Measurements from ENCODE around the gene ZPR1.

Gene ZPR1

DNA sequence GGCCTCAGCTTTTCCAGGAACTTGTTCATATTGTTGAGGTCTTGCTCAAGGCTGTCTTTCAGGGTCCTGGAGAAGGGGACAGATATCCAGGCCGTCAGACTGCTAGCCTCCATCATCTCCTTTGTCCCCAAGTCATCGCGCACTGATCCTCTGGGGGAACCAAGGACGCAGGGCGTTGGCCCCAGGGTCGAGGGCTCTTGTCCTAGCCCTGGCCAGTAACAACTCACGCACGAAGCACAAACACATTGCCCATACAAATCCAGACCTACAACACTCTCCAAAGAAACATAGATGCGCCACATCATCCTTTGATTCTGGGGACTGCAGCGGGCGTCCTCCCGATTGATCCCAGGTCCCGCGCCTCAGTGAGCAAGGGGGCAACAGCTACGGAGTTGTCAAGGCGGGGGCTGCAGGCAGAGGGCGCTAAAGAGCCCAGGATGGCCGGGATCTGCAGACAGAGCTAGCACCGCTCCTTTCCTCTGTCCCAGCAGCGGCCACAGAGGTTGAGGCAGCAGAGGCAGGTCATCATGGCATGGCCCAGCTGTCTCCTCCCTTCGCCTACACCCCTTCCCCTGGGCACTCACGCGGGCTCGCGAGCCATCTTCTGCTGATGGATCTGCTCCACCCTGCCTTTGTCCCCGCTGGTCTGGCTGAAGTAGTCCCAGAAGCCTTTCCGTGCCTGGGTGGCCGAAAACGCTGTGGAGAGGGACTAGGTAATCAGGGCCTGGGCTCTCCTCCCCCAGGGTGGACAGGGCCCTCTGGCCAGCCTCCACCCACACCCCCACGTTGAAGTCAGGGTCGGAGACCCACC is 3.4 kb upstream of the ZPR1 start (continued):
- TF ChIP-seq, protein P1, sequence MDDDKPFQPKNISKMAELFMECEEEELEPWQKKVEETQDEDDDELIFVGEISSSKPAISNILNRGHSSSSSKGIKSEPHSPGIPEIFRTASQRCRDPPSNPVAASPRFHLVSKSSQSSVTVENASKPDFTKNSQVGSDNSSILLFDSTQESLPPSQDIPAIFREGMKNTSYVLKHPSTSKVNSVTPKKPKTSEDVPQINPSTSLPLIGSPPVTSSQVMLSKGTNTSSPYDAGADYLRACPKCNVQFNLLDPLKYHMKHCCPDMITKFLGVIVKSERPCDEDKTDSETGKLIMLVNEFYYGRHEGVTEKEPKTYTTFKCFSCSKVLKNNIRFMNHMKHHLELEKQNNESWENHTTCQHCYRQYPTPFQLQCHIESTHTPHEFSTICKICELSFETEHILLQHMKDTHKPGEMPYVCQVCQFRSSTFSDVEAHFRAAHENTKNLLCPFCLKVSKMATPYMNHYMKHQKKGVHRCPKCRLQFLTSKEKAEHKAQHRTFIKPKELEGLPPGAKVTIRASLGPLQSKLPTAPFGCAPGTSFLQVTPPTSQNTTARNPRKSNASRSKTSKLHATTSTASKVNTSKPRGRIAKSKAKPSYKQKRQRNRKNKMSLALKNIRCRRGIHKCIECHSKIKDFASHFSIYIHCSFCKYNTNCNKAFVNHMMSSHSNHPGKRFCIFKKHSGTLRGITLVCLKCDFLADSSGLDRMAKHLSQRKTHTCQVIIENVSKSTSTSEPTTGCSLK (tag by site-specific recombination; IDR thresholded peaks at IDR 0.05) = no peak
- no peak for TF ChIP-seq ZNF624 (tag by site-specific recombination; IDR thresholded peaks at IDR 0.05)
- TF ChIP-seq, protein P2, sequence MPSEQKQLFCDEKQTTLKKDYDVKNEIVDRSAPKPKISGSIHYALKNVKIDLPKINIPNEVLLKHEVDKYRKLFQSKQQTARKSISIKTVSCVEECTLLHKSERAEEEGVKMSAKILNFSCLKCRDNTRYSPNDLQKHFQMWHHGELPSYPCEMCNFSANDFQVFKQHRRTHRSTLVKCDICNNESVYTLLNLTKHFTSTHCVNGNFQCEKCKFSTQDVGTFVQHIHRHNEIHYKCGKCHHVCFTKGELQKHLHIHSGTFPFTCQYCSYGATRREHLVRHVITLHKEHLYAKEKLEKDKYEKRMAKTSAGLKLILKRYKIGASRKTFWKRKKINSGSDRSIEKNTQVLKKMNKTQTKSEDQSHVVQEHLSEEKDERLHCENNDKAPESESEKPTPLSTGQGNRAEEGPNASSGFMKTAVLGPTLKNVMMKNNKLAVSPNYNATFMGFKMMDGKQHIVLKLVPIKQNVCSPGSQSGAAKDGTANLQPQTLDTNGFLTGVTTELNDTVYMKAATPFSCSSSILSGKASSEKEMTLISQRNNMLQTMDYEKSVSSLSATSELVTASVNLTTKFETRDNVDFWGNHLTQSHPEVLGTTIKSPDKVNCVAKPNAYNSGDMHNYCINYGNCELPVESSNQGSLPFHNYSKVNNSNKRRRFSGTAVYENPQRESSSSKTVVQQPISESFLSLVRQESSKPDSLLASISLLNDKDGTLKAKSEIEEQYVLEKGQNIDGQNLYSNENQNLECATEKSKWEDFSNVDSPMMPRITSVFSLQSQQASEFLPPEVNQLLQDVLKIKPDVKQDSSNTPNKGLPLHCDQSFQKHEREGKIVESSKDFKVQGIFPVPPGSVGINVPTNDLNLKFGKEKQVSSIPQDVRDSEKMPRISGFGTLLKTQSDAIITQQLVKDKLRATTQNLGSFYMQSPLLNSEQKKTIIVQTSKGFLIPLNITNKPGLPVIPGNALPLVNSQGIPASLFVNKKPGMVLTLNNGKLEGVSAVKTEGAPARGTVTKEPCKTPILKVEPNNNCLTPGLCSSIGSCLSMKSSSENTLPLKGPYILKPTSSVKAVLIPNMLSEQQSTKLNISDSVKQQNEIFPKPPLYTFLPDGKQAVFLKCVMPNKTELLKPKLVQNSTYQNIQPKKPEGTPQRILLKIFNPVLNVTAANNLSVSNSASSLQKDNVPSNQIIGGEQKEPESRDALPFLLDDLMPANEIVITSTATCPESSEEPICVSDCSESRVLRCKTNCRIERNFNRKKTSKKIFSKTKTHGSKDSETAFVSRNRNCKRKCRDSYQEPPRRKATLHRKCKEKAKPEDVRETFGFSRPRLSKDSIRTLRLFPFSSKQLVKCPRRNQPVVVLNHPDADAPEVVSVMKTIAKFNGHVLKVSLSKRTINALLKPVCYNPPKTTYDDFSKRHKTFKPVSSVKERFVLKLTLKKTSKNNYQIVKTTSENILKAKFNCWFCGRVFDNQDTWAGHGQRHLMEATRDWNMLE (tag by site-specific recombination; conservative IDR thresholded peaks at IDR 0.05; ENCODE audit: low read depth) = no peak

DNA sequence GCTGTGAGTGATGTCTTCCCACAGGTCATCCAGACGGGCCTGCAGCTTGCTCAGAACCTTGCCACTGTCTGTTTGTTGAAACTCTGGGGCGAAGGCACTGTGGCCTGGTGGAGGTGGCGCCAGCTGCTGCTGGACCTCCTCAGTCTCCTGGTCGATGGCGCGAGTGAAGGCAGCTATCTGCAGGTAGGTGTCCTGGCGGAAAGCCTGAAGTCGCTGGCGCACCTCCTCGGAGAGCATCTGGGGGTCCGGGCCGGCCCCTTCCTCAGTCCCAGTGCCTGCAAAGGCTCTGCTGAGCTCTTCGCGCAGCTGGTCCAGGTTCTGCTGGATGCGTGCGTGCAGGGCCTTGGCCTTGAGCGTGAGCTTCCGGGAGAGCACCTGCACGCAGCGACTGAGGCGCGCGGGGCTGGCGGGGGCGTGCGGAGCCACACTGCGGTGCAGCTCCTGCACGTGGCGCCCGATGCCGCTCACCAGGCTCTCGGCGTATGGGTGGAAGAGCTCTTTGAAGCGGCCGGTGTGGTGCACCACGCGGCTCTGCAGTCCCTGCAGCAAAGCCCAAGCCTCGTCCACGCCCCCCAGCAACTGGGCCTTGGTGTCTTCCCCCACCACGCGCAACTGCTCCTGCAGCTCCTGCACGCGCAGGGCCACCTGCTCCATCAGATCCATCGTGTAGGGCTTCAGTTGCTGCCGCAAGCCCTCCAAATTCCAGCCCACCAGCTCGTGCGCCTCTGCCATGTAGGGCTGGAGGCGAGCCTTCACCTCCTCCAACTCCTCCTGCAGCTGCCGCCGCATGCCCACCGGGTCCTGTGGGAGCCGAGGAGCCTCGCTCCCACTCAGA is 2.6 kb upstream of the ZPR1 start:
- no peak for TF ChIP-seq ZNF501 (tag by site-specific recombination; IDR thresholded peaks at IDR 0.05)
- no peak for TF ChIP-seq ZNF521 (tag by site-specific recombination; IDR thresholded peaks at IDR 0.05)
- TF ChIP-seq HOXA7 (CRISPR knock-in tag; IDR thresholded peaks at IDR 0.05; ENCODE audit: borderline replicate concordance) = no peak
- no peak for TF ChIP-seq ZNF175 (tag by site-specific recombination; IDR thresholded peaks at IDR 0.05)
- TF ChIP-seq MEIS1 (CRISPR knock-in tag; IDR thresholded peaks at IDR 0.05; ENCODE audit: borderline replicate concordance) = no peak
- TF ChIP-seq ZNF311 (tag by site-specific recombination; IDR thresholded peaks at IDR 0.05; ENCODE audit: borderline replicate concordance) = no peak
- TF ChIP-seq ZNF707 (tag by site-specific recombination; IDR thresholded peaks at IDR 0.05) = no peak
- no peak for TF ChIP-seq TCF7L2 (IDR thresholded peaks at IDR 0.05; ENCODE audit: borderline replicate concordance, low read depth, low read length)
- TF ChIP-seq ZXDB (tag by site-specific recombination; IDR thresholded peaks at IDR 0.05) = no peak
- TF ChIP-seq ZBTB7A (tag by site-specific recombination; IDR thresholded peaks at IDR 0.05; ENCODE audit: low read depth) = no peak
- no peak for TF ChIP-seq ZNF837 (tag by site-specific recombination; IDR thresholded peaks at IDR 0.05)
- no peak for TF ChIP-seq ZBTB21 (tag by site-specific recombination; IDR thresholded peaks at IDR 0.05)
- TF ChIP-seq TRIM28 (IDR thresholded peaks at IDR 0.05; ENCODE audit: borderline replicate concordance, low read length) = no peak
- TF ChIP-seq, protein P3, sequence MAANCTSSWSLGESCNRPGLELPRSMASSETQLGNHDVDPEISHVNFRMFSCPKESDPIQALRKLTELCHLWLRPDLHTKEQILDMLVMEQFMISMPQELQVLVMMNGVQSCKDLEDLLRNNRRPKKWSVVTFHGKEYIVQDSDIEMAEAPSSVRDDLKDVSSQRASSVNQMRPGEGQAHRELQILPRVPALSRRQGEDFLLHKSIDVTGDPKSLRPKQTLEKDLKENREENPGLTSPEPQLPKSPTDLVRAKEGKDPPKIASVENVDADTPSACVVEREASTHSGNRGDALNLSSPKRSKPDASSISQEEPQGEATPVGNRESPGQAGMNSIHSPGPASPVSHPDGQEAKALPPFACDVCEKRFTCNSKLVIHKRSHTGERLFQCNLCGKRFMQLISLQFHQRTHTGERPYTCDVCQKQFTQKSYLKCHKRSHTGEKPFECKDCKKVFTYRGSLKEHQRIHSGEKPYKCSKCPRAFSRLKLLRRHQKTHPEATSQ (tag by site-specific recombination; IDR thresholded peaks at IDR 0.05) = no peak
- no peak for TF ChIP-seq GLIS2 (tag by site-specific recombination; IDR thresholded peaks at IDR 0.05)
- TF ChIP-seq ZBTB8A (tag by site-specific recombination; IDR thresholded peaks at IDR 0.05) = no peak
- TF ChIP-seq GLI2 (tag by site-specific recombination; IDR thresholded peaks at IDR 0.05; ENCODE audit: borderline replicate concordance, low read depth) = no peak
- no peak for TF ChIP-seq ZNF514 (tag by site-specific recombination; IDR thresholded peaks at IDR 0.05)
- TF ChIP-seq ZNF623 (tag by site-specific recombination; IDR thresholded peaks at IDR 0.05) = no peak
- TF ChIP-seq ZNF155 (tag by site-specific recombination; IDR thresholded peaks at IDR 0.05) = no peak
- no peaks in the 10 kb centered on the region for H3K4me1 ChIP-seq (ENCODE audit: control insufficient read depth, insufficient read depth, low read length)
- H3K4me3 ChIP-seq (ENCODE audit: low read depth, low read length) = no peak overlapping the region
- ChIA-PET POLR2A (interaction anchor here (1.1 to 1.8 kb wide), 3 partner anchors 46 to 353 kb away, joined by 4 to 13 read pairs (median 5); partner anchors contain the start of genes APOA1, PAFAH1B2 and SIK3), CTCF (interaction anchor here (0.5 to 6.9 kb wide), 39 partner anchors 10 to 519 kb away, joined by 3 to 118 read pairs (median 4); partner anchors contain the start of genes APOA1 and PAFAH1B2)
- H3K36me3 ChIP-seq (ENCODE audit: control insufficient read depth in 2 of 2, insufficient read depth in 1 of 2, low read length in 2 of 2) = peaks cover 0 to 17% of the 10 kb centered on the region in 2 experiments; a peak in 1 of 3 replicates
- H3K9me3 ChIP-seq (ENCODE audit: control insufficient read depth, insufficient read depth, low read depth, low read length) = no peaks in the 10 kb centered on the region
- H3K27ac ChIP-seq (ENCODE audit: extremely low read depth, low read depth, low read length) = no peak overlapping the region
